Gastroesophageal sphincter (tissue), 3 donors: ENCODE results near the gene TBCD.

Source experiments
- CTCF ChIP-seq, 4 experiments: fragments of 200-600 bp in 2 of 4; fragments of 450-650 bp in 2 of 4; sonication (generic) in 1 of 4; IDR thresholded peaks; one replicate each; pipeline ENCODE4 v1.5.1; 2017 to 2019; ENCODE audit warnings: antibody characterized with exemption in 4 of 4, mild to moderate bottlenecking in 2 of 4, moderate library complexity in 2 of 4
- EP300 ChIP-seq: sonication (generic); formaldehyde crosslinking; IDR thresholded peaks from one replicate; pipeline ENCODE4 v1.6.1; 2017; ENCODE audit warnings: antibody characterized with exemption, mild to moderate bottlenecking
- POLR2AphosphoS5 ChIP-seq: sonication (generic); formaldehyde crosslinking; IDR thresholded peaks from one replicate; pipeline ENCODE4 v1.6.1; 2017; ENCODE audit warnings: antibody characterized with exemption

GRCh38 chr17:82983510-82984248, 231.8 kb downstream of the TBCD start:
- TF ChIP-seq EP300 (no peak), CTCF (IDR thresholded peaks at IDR 0.05) (no peak), POLR2AphosphoS5 (no peak)
